HG03039 (cell line): ENCODE data around the gene ACVR1B.

Experiments
- ATAC-seq: cut with Tn5 transposase; IDR thresholded peaks from one replicate; pipeline ENCODE4 v1.9.1; 2021; ENCODE audit warnings: mild to moderate bottlenecking, moderate library complexity; ENCODE audit not compliant: unreplicated experiment

The ACVR1B gene

DNA sequence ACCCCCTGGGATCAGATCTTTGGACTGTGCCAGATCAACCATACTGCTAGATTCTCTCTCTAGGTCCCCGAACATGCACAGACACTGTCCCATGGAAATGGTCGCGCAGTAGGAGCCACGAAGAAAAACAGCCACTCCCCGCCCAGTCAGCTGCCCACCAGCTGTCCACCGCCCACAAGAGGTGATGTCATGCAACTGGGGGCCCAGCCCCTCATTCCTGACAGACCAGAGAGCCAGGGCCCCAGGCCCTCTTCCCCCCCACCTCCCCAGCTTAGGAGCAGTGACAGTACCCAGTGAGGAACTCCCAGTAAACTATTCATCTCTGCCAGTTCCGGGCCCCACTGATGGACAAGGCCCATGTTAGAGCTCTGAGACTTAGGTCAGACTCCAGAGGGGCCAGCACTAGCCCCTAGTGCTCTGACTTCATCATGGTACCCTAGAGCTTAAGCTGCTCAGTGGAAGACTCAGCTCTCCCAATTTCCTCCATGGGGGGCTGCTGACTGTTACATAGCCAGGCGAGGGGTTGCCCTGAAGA lies 51.6 kb downstream of the ACVR1B start:
- no peak for ATAC-seq

DNA sequence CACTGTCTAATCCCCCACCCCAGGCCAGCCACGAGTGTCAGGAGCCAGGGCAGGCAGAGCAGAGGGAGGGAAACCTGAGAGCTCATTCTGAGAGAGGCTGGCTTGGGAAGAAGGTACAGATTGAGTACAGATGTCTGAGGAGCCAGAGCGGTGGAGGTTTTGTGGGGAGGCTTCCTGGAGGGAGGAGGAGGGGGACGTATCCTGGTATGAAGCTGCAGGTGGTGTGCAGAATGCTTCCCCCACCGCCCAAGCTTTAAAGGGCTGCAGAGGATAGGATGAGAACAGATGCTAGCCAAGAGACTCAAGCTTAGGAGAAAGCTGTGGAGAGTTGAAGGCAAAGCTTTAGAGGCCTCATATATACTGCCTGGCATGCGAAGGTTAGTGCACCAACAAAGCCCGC lies 52.1 kb downstream of the ACVR1B start:
- no peak for ATAC-seq

DNA sequence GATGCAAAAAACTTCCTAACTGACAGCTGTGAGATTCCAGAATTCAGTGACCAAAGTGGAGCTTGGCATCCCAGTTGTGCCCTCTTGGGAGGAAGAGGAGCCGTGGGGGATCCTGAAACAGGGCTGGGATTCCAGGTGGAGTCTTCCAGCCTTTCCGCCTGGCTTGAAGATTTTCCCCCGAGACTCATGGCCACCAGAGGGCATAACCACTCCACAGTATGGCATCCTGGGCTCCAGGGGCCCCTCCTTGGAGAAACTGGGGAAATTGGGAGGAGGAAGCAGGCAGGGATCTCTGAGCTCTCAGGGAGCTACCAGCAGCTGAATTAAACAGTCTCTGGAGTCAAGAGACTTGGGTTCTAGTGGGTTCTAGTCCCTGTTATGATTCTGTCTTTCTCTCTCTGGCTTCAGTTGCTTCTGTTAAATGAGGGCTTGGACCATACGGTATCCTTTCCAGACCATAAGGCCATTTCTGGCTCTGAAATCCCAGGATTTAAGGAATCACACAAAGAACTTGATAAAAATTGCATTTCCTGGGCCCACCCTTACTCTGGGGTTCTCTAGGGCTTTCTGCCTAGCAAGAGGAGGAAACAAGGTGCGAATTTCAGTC lies 52.6 kb downstream of the ACVR1B start:
- no peak for ATAC-seq

GRCh38 chr12:52005218-52005902 lies 53.9 kb downstream of the ACVR1B start:
- ATAC-seq: no peak

DNA sequence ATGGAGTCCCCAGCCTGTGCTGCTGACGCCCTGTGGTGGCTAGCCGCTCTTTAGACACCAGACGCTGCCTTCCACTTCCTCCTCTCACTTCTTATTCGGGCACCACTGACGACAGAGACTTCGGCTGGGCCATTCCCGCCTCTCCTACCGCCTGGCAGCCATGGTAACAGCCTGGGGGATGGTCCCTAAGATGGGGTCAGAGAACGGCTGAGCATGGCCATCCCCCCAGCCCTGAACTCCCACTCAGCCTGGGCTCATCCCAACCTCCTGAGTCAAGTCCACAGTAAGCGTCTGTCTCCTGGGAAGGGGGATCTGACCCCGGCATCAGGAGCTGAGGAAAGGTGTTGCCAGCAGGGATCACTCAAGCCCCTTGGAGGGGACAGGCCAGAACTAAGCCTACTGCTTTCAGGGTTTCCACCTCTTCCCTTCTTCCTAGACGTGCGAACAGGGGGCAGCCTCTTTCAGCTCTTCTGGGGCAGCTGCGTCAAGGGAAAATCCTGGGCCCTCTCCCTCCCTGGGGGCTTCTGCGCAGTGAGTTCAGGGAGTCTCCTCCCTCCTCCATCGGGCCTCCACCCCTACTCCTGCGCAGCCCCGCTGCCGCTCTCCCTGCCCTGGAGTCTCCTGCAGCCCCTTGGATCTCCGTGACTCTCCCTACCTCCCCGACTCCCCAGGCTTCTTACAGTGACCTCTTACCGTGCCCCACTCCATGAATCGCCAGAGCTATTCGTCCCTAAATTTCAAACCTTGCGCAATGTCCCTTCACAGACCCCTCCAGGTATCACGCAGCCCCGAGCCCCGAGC lies 54.6 kb downstream of the ACVR1B start:
- ATAC-seq: peak; percentile 52

DNA sequence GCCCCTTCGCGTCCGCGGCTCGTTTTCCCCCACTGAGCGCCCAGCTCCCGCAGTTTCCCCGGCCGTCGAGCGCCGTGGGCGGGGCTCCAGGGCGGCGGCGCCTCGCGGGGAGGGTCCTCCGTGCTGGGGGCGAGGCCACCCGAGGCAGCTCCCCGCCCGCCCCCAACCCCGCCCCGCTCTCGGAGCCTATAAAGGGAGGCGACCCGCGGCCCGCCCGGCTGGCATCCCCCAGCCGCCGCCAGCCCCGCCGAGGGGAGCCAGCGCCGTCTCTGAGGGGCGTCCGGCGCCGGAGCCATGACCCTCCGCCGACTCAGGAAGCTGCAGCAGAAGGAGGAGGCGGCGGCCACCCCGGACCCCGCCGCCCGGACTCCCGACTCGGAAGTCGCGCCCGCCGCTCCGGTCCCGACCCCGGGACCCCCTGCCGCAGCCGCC lies 55.2 kb downstream of the ACVR1B start, which contains the start of gene TAMALIN:
TSS of gene TAMALIN (plus strand) at position 221 of the 432 bp plus-strand sequence. CDS start at position 295, 74 bp downstream.
- ATAC-seq: no peak

- no peak for ATAC-seq
These were observed 55.8 kb downstream of the ACVR1B start for GRCh38 chr12:52007158-52007921.

- no peak for ATAC-seq
These were observed 56.5 kb downstream of the ACVR1B start for GRCh38 chr12:52007982-52008510.

DNA sequence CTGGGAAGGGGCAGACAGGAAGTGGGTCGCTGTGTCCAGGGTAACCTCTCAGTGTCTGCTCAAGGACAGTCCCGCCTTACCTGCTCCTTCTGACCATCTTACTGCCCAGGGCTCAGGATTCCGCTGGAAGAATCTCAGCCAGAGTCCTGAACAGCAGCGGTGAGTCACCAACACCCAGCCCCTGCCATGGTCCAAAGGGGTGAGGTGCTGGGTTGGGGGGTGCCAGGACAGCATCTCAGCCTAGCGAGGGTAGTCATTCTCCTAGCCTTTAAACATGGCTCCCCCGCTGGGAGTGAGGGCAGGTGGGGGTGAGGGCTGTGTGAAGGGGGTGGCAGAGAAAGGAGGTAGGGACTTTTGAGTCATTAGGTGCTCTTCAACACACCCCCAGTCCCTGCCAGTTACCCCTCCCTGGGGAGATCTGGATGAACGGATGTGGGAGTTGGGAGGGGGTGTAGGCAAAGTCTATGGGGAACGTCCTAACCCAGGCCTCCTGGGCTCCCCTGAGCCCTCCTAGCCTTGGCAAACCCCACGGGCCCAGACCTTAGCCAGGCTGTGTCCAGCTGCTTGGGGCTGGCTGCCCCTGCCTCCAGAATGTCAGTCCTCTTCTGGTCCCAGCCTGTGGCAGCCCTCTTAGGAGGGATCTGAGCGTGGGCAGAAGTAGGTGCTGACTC lies 57.7 kb downstream of the ACVR1B start:
- ATAC-seq: no peak

GRCh38 chr12:52010152-52010622 lies 58.7 kb downstream of the ACVR1B start:
- ATAC-seq: no peak

DNA sequence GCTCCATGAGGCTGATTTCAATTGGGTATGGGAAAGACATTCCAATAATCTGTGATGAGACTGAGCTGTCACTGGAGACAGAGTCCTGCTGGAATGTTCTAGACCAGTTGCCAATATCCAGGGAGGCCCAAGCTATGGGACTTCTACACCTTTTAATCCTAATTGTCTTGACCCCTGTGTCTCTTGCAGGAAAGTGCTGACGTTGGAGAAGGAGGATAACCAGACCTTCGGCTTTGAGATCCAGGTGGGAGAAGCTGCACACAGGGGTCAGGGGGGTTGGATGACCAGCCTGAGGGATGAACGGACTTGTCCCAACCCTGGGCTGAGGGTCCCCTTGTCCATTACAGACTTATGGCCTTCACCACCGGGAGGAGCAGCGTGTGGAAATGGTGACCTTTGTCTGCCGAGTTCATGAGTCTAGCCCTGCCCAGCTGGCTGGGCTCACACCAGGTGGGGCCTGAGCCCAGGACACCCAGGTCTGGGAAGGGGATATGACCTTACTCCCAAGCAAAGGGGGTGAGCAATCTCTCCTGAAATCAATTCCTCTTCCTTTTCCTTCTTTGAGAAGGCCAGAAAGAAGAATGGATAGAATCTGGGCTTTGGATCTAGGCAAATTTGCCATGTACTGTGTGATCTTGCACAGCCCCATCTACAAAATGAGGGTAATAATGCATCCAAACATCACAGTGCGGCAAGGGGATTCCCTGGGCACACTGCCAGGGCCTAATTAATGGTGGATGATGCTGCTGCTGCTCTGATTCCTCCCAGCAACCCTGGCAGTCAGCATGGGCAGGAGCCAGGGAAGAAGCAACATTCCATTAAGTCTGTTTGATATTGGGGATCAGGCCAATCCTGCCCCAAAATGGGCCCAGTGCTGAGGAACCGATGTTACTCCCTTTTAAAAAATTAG lies 59.4 kb downstream of the ACVR1B start:
- no peak for ATAC-seq

DNA sequence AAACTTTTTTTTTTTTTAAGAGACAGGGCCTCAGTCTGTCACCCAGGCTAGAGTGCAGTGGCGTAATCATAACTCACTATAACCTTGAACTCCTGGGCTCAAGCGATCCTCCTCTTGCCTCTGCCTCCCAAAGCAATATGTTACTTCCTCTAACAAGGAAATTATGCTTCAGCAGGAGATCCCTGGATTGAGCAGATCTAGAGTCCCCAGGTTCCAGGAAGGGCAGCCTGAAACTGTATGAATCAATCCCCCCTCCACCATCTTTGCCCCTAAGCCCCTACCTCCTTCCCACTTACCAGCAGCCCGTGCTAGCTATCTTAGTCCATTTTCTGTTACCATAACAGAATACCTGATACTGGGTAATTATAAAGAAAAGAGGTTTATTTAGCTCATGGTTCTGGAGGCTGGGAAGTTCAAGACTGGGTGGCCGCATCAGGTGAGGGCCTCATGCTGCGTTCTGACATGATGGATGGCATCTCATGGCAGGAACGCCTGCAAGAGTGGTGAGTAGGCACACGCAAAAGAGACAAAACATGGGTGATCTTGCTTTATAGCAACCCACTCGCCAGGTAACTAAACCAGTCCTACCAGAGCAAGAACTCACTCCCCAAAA lies 60.2 kb downstream of the ACVR1B start:
- ATAC-seq: no peak

- ATAC-seq: no peak
These were observed 62.3 kb downstream of the ACVR1B start for GRCh38 chr12:52013626-52014310.

DNA sequence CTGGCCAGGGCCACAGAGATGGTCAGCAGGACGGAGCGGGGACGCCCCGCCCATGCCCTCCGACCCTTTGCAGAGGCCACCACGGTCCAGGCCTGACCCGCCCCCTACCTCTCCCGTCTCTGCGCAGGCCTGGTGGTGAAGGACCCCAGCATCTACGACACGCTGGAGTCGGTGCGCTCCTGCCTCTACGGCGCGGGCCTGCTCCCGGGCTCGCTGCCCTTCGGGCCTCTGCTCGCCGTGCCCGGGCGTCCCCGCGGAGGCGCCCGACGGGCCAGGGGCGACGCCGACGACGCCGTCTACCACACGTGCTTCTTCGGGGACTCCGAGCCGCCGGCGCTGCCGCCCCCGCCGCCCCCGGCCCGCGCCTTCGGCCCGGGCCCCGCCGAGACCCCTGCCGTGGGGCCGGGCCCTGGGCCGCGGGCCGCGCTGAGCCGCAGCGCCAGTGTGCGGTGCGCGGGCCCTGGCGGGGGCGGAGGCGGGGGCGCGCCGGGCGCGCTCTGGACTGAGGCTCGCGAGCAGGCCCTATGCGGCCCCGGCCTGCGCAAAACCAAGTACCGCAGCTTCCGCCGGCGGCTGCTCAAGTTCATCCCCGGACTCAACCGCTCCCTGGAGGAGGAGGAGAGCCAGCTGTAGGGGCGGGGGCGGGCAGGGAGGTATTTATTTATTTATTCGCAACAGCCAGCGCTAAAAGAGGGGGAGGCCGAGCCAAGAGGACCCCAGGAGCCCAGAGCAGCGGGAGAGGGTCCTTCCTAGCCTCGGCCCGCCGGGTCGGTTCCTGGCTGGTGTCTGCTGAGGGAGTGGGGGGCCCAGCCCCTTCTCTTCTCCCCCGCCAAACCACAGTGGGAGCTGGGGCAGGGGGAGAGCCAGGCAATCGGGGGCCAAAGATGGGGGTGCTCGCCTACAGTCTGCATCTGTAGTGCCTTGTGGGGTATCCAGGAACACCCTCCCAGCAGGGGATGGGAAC lies 63.4 kb downstream of the ACVR1B start:
- ATAC-seq: no peak

GRCh38 chr12:52015532-52016041 lies 64.1 kb downstream of the ACVR1B start:
- no peak for ATAC-seq

DNA sequence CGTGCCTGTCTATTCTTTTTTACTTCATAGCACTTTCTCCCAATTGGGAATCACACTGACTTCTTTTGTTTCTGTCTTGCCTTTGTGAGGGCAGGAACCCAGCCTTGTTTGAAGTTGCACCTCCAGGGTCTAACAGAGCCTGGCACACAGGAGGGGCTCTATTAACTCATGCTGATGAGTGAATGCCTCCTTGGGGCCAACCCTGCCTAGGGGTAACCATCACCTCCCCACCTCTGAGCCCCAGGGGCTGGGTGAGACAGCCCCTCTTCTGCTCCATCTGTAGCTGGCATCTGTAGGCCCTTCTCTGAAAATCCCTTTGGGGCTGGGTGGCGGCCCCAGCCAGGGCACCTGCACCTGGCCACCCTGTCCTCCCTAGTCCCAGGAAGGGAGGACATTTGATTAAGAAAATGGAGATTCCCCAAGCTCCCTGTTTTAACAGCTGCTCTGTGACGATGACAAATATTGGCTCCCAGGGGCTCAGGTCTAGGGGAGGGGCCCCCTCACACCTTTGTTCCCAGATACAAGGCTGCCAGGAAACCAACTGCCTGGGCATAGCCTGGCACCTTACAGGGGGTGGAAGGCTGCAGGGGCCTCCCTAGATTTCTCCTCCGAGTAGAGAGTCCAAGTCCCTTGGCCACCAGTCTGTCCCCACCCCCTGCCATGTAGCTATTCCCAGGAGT lies 67.1 kb downstream of the ACVR1B start:
- ATAC-seq: no peak
